Stimulated activated CD8-positive, alpha-beta memory T cell treated with anti-CD3 and anti-CD28 coated beads, Interleukin-4, amount 100 ng/mL, for 24 hours (primary cell): ENCODE data around the gene TLL2.

Experiments
- DNase-seq: peaks from one replicate; pipeline ENCODE4 v3.0.0-alpha.2; 2020; ENCODE audit warnings: low read depth

The TLL2 gene

DNA sequence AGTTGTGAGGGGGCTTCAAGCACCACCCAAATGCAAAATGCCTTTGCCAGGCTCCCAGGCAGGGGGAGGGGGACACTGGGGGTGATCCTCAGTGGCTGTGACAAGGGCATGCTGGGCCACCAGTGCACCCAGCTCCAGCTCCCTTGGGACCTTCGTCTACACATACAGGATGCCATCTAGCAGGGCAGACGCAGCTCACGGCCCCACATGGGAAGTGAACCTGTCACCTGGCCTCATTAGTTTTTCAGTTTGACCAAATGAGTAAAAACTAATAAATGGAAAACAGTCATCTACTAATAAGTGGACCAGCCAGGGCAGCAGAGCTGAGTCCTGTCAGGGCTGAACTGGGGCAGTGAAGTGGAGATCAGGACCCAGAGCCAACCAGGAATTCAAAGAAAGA is 50.2 kb downstream of the TLL2 start:
- no peak for DNase-seq

DNA sequence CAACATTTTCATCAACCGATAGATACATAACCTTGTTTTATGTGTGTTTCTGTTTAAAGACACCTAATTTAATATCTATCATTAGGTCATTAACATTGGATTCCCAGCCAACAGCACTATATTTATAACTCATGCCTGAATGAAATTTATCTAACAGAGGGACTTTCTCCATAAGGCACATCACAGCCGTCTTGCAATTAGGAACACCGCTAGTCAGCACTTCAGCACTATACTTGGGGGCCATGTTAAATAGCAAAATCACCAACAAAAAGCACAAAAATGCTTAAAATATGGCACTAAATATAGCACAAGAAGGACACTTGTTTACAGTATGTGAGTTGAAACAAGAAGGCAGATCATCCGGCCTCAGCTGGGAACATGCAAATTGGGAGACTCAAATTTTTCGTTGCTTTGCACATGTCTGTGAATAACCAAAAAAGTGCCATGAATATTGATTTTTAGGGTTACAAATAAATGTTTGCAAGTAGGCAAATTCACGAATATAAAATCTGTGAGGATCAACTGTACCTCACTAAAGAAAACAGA is 51.0 kb downstream of the TLL2 start:
- no peak for DNase-seq

DNA sequence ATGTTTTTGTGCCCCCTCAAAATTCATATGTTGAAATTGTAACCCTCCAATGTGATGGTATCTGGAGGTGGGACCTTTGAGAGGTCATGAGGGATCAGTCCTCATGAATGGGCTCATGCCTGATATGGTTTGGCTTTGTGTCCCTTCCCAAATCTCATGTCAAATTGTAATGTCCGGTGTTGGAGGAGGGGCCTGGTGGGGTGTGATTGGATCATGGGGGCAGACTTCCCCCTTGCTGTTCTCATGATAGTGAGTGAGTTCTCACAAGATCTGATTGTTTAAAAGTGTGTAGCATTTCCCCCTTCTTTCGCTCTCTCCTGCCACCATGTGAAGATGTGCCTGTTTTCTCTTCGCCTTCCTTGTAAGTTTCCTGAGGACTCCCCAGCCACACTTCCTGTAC is 53.4 kb downstream of the TLL2 start:
- no peak for DNase-seq

DNA sequence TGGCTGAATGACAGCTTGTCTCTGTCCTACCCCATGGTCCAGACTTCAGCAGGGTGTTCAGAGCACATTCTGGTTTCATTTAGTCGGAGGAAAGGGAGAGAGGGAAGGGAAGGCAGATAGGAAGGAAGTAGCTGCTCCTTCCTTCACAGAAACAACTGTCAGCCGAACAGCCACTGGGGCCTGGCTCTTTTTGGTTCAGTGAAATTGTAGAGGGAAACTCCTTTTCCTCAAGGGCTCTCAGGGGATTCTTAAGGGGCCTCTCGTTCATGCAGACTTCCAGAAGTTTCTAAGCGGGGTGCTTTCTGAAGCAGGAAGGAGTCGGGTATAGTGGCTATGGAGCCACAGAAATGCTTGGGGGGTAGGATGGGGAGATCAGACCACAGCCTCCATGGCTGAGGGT is 56.4 kb downstream of the TLL2 start:
- DNase-seq: no peak

DNA sequence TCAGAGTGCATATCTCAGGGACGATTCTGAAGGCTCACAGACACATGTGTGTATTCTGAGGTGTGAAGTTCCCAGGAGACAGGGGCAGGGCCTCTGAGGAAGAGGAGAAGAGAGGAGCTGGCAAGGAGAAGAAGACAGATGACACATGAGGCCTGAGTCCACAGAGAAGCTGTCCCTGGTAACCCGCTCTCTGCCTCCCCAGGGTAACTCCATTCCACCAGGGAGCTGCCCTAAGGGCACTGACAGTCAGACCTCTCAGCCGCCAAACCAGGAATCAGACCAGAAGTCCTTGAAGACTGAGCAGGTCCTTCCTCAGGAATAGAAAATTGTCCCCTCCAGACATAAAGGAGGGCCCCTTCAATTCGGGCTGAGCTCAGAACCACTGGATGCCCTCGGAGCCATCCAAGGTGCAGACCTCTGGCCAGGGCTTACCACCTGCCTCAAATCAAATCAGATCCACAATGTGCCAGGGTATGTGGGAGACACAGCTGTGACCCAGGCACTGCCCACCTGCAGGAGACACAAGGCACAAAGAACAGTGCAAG is 57.4 kb downstream of the TLL2 start:
- DNase-seq: no peak

DNA sequence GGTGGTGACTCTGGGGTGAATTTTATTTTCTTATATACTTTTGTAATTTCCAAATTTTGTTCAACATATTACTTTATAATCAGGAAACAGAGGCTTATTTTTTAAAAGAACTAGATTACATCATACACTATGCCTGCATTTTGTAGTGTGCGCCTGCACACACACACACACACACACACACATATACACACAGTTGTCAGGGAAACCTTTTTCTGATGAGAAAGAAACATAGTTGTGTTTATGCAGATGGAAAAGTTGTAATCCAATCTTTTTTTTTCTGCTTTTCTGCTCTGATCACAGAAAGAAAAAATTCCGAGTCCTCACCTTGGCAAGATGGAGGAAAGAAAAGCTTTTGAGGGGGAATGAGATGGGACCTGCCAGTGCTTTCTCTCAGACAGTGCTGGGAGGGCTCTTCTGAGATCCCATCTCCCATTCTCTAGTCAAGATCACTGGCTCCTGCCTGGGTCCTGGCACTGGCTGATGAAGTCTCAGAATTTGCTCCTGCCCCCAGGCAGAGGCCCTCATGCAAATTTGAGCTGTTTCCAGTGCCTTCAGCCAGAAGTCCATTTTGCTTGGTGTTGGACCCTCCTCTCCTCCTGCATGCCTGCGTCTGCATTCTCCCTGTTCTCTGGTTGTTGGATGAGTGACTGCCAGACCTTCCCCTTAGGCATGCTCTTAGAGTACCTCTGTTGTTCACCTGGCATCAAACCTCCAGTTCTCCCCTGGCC is 59.7 kb downstream of the TLL2 start:
- DNase-seq: no peak

DNA sequence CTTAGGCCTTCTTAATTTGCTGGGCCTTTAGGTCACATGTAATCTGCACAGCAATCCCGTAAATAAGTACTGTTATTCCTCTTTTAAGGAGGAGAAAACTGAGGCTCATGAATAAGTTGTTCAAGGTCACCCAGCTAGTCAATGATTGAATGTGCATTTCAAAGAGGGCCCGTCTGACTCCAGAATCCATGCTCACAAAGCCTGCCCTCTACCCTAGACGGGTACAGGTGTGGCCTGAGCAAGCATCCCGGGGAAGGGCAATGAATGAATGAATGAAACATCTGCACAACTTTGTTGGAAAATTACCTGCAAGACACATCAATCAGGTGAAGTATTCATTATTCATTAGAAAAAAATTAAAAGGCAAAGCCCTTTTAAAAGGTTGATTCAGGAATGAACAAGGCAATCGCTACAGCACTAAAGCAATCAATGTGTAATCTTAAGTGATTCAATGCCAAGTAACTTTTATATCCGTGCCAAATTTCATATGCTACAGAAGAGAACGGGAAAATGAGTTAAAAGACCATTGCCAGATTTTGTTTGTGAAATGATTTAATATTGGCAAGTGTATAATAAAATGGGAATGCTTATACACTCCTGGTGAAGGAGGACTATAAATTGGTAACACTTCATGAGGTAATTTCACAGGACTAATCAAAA is 61.1 kb downstream of the TLL2 start:
- no peak for DNase-seq

DNA sequence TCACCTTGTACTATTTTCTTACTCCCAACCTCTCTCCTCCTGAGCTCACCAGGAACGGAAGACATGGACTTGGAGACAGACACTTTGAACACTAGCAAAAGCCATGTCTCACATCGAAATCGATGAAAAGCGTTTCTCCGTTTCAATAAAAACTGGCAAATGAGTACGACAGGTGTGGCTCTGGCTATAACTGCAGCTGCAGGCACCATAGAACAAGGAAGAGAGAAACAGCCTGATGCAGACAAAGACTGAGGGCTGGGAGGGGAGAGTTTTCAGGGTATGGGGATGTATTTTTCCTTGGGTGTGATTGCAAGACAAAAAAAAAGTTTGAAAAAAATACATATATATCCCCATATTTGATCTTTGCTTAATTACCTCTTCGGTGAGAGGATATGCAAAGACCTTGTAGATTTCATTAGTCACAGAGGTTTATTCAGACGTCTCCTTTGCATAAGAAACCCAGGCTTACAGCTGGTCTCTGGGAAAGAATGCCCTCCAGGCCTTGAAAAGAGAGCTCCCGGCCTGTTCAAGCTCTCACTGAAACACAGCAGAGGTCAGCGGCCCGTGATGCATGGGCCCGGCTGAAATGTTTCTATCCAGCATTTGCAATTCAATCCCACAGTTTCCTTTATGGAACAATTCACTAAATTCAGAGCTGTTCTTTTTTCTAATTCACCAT is 63.1 kb downstream of the TLL2 start:
- no peak for DNase-seq

DNA sequence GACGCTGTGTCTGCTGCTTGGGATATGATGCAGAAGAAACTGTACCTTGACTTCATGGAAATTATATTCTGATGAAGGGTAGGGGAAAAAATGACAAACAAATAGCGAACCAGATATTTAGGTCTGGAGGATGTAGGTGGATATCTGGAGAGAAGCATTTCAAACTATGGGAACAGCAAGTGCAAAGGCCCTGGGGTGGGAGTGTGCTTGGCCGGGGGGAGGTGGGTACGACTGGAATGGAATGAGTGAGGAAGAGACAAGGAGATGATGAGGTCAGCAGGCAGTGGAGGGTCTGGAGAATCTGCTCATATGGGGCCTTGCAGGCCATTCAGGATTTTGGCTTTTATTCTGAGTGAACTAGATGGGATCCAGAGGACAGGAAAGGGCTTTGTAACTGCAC is 65.2 kb downstream of the TLL2 start:
- no peak for DNase-seq

DNA sequence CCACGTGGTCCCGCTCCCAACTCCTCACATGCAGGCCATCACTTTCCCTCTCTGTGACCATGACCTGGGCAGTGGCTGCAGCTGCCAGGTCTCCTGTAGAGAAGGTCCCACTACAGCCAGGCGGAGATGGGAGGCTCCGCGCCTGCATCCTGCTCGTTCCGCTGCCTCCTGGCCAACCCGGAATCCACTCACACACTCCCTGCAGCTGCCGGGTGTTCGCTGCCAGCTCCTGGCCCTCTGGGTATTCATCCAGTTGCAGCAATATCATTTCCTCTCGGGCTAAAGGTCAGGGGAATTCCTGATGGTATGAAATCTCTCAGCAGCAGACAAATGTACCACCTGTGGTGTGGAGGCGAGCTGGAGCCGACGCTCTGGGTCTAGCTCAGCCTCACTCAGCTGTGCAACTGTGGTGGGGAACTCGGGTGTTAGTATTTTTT is 65.7 kb downstream of the TLL2 start:
- DNase-seq: no peak

DNA sequence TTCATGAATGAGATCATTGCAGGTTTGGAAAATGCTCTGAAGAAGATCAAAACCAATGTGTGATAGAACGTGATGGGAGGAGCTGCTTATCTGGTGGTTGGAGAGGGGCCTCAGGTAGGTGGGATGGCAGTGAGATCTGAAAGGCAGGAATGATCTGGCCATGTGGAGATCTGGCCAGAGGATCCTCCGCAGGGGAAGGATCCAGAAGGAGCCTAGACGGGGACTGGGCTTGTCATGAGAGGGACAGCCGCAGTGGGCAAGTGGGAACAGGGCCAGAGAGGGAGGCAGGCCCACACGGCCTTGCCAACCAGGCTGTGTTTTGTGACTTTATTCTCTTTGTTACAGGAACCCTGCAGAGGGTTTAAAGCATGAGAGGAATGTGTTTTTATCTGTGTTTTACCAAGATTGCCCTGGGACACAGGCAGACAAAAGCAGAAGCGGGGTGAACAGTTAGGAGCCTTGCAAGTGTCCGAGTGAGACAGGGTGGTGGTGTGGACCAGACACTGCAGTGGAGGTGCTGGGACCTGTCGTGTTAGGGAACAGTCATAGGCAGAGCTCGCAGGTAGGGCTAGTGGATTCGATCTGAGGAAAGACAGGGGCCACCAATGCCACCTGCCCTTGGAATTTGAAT is 66.6 kb downstream of the TLL2 start:
- no peak for DNase-seq

DNA sequence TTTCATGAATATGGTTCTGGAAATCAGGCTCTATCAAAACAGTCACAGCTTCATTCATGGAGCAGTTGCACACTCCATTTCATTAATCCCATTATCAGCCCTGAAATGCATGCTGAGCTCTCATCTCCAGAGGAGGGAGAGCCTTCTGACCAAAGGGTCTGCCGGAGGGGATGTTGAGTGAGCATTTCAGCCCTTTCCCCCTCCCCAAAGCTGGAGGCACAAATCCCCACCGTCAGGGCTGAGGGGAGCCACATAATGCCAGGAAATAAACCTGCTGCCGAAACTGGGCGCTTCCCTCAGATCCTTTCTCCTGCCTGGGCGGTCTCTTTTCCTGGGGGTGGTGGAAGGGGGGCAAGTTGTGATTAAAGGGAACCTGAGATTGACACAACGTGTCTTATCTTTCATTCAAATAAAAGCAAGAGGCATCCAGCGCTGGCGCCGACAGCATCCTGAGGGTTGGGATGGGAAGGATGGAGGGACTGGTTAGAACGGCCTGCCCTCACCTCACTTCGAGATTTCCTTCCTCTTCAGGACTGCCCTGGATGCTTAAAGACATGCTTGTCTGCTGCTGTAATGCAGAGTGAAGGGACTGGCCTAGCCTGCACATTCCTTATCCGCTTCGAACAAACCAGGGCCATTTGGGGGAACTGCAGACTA is 71.6 kb downstream of the TLL2 start:
- no peak for DNase-seq

DNA sequence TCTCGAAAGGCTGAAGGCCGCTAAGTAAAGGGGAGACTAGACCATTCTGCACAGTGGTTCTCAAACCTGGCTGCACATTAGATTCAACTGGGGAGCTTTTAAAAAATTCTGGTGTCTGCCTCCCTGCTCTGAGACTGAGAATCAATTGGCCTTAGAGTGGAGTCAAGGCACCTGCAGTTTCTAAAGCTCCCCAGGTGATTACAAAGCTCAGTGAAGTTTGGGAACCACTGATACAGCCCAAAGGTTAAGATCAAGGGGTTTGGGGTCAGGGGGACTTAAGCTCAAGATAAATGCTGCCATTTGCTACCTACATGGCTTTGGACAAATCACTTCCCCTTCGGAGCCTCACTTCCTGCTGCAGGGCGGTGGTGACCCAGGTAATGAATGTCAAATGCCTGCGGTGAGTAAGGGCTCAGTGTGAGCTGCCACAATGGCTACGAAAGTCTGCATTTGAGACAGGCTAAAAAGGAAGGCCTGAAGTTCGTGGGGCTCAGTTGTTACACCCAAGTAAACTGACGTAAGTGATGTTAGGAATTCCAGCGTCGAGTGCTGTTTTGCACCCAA is 72.3 kb downstream of the TLL2 start:
- no peak for DNase-seq

DNA sequence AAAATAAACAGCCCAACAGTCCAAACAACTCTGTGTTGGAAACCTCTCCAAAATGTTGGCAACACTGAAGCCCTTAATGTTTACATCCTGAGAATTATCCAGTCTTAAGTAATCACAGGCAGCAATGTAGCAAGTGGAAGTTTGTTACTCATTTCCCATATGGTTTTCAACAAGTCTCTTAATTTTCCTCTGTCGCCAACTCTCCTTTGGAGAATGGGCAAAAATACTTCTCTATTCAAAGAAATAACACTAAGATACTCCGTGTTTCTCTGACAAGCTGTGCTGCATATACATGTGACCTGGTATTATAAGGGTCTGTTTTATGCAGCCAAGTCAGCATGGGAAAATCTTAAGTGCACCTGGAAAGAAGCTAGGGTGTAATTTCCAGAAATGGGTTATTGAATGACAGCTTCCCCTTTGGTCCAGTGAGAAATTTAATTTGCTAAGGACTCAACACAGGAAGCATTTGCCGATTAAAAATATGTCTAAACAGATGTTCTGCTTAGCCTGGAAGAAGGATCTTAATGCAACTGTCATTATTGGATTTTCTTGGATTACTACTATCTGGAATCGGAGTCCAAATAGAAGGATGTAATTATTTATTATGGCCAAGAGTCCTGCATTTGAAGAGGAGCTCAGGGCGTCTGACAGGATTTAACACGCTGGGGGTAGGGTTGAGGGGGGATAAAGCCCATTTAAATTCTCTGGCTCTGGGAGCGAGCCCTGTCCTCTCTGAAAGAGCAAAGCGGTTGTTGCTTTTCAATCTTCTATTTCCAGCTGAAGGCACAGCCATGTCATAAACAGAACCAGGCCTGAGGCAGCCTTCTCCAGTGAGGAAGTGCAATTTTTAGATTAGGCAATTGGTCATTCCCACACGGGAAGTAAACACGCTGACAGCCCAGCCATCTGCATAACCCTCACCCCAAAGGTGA is 73.1 kb downstream of the TLL2 start:
- DNase-seq: no peak

DNA sequence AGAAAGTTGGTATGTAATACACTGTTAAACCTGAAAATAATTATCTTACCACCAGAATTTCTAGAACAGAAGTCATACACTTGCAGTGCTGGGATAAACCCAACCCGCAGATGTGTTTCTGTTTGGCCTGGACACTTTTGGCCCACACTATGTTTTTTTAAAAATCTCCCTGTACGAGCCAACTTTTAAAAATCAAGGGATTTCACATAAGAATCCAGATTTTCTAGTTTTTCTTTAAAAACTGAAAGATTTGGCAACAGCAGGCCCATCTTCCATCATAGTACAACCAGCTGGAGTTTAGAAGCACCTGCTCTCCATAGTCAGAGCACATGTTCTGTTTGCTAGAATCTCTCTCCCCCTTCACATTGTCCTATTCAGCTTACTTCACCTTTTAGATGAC is 74.0 kb downstream of the TLL2 start:
- no peak for DNase-seq

DNA sequence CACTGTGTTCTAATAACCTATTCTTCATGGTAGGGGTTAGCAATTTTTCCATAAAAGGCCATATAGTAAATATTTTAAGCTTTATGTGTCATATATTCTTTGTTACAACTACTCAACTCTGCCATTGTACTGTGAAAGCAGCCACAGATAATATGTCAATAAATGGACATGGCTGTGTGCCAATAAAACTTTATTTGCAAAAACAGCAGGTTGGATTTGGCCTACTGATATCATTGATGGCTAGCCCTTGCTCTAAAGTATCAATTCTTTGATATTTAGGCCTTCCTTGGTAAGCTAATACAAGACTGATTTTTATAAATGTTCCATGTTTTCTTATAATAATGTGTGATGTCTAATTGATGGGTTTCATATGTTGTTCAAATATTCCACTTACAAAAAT is 77.7 kb downstream of the TLL2 start:
- DNase-seq: no peak

DNA sequence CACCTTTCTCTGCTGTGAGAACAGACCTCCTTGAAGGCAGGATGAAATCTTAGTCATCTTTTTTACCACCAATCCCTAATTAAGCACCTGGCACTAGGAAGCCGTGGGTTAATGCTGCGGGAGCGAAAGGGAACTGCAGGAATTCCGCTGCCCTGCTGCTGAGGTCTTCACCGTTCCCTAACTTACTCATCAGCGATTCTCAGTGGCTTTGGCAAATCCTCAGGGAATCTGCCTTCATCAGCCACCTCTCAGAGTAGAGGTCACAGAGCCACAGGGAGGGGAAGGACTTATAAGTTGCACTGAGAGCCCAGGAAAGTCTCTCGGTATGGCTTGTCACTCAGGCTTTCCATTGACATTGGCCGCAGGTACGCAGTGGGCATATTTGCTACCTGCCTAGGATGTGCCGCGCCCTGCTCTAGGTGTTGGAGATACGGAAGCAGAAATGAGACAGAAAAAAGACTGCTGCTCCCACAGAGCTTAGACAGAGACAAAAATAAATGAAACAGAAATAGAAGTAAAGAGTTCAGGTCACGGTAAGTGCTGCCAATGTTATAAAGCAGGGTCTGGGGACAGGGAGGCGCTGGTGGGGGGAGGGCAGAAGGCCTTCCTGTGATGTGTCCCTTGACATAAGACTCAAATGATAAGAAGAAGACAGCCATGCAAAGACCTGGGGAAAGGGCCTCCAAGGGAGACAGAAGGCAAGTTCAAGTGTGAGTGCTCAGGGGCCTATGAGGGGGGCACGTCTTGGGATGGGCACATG is 82.3 kb downstream of the TLL2 start:
- DNase-seq: no peak

DNA sequence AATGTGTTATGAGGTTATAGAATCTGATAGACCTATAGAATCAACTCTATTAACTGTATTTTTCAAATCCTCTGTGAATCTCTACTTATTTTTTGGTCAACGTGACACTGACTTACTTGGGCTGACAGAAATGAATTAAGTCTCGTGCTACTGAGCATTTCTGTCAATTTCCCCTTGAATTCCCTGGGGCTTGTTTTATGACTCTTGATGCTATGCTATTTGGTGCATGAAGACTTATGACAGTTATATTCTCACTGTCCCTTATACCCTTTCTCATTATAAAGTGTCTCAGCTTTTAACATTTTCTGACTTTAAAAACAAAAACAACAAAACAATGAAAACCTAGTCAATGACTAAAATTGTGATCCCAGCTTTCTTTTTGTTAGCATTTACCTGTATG is 86.4 kb downstream of the TLL2 start:
- DNase-seq: no peak

DNA sequence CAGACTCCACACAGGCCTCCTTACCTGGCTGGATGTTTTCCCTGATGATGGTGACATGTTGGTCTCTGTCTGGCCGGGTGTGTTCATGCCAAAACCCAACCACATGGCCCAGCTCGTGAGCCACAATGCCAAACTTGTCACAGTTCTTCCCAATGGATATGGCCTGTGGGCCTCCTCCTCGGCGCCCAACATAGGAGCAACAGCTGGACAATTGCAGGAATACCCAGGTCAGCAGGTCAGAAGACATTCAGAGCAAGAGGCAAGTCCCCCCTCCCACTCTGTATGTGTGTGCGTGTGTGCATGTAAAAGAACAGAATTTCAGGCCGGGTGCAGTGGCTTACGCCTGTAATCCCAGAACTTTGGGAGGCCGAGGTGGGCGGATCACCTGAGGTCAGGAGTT is 91.2 kb downstream of the TLL2 start:
- DNase-seq: no peak

DNA sequence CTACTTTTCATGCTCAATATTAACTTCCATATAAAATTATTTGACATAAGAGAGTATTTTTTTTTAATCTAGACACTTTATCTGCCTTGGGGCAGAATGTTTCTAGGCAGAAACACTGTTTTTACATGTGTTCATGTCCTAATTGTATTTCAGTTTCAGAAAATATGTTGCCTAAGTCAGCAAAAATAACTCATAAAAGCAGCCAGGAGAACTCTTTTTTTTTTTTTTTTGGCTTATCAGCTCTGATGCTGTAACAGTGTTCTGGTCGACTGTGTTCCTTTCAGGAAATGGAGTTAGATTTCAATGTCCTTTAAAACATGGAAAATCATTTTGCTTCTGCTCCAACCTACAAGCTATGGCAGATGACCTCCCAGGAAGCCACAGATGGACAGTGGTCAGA is 91.7 kb downstream of the TLL2 start:
- no peak for DNase-seq
